H1 (cell line): Measurements from ENCODE around the gene WNT11. TPM values are rescaled to one million over a fixed set of nuclear protein-coding genes. Genes with fewer than 3 reads are reported as not detected.

Source experiments
- CTCF ChIA-PET: fragments of 300-600 bp; sonication (Branson Sonifier 250); formaldehyde crosslinking; loops from one replicate; lab custom pipeline; 2021; ENCODE audit not compliant: partially characterized antibody; lab: Charles Lee
- POLR2A ChIA-PET: fragments of 300-600 bp; sonication (Branson Sonifier 250); formaldehyde crosslinking; loops from one replicate; lab custom pipeline; 2021; ENCODE audit warnings: inconsistent platforms; ENCODE audit not compliant: partially characterized antibody; lab: Charles Lee
- DNase-seq, 2 experiments: peaks; one replicate each; pipeline versions ENCODE4 v3.0.0 to v3.0.0-alpha.2; 2010 to 2022; ENCODE audit warnings: low spot score in 2 of 2, low read depth in 1 of 2, mixed read lengths in 1 of 2
- FAIRE-seq: peaks from 2 replicates; lab custom pipeline; 2011; peaks lifted over from hg19 to GRCh38; lab: Jason Lieb, UNC
- H2AFZ ChIP-seq: 2 replicates; pipeline ENCODE4 v1.8.1; 2012; ENCODE audit warnings: low read length, inconsistent platforms
- H2AK5ac ChIP-seq: 2 replicates; pipeline ENCODE4 v1.6.1; 2013; ENCODE audit warnings: low read depth, low read length
- H2BK120ac ChIP-seq: replicated peaks from 2 replicates; pipeline ENCODE3; 2013; ENCODE audit warnings: low read depth, low read length, inconsistent platforms
- H2BK12ac ChIP-seq: 2 replicates; pipeline ENCODE4 v1.6.1; 2013; ENCODE audit warnings: low read depth, low read length
- H2BK15ac ChIP-seq: 2 replicates; pipeline ENCODE4 v1.6.1; 2013; ENCODE audit warnings: low read length
- H2BK20ac ChIP-seq: 2 replicates; pipeline ENCODE4 v1.6.1; 2013; ENCODE audit warnings: low read length
- H2BK5ac ChIP-seq: 2 replicates; pipeline ENCODE4 v1.6.1; 2013; ENCODE audit warnings: low read depth, low read length
- H3K14ac ChIP-seq: 2 replicates; pipeline ENCODE4 v1.6.1; 2013; ENCODE audit warnings: inconsistent platforms; ENCODE audit not compliant: insufficient read length
- H3K18ac ChIP-seq: 2 replicates; pipeline ENCODE4 v1.6.1; 2013; ENCODE audit warnings: low read length; ENCODE audit errors: extremely low read depth
- H3K23ac ChIP-seq: 2 replicates; pipeline ENCODE4 v1.6.1; 2013; ENCODE audit warnings: inconsistent platforms; ENCODE audit not compliant: insufficient read length
- H3K23me2 ChIP-seq: 2 replicates; pipeline ENCODE4 v1.6.1; 2013; ENCODE audit warnings: low read depth, low read length
- H3K27ac ChIP-seq: 2 replicates; pipeline ENCODE4 v1.6.1; 2011; ENCODE audit warnings: low read depth, low read length, inconsistent platforms
- H3K27me3 ChIP-seq, 4 experiments: replicated peaks in 1 of 4; 1 replicate in 1 of 4; 2 replicates in 3 of 4; pipeline versions ENCODE4 v1.6.1 to v1.8.1; 2011 to 2013; ENCODE audit warnings: low read length in 3 of 4, mild to moderate bottlenecking in 3 of 4, inconsistent platforms in 2 of 4, mixed read lengths in 2 of 4, moderate library complexity in 1 of 4; ENCODE audit not compliant: control insufficient read depth in 3 of 4, insufficient read depth in 3 of 4; ENCODE audit errors: extremely low read depth in 1 of 4
- H3K36me3 ChIP-seq, 4 experiments: 2 replicates each; pipeline versions ENCODE4 v1.6.1 to v1.8.1; 2011 to 2013; ENCODE audit warnings: mild to moderate bottlenecking in 4 of 4, low read length in 3 of 4, moderate library complexity in 2 of 4, control low read depth in 1 of 4, inconsistent platforms in 1 of 4; ENCODE audit not compliant: insufficient read depth in 4 of 4, control insufficient read depth in 2 of 4
- H3K4ac ChIP-seq: replicated peaks from 2 replicates; pipeline ENCODE3; 2013; ENCODE audit warnings: low read length, low read depth, mixed read lengths, inconsistent platforms; ENCODE audit not compliant: insufficient read length
- H3K4me1 ChIP-seq, 4 experiments: replicated peaks in 1 of 4; 1 replicate in 1 of 4; 2 replicates in 3 of 4; pipeline versions ENCODE4 v1.6.1 to v1.8.1; 2011 to 2013; ENCODE audit warnings: low read length in 3 of 4, inconsistent platforms in 2 of 4, mixed read lengths in 1 of 4; ENCODE audit not compliant: insufficient read depth in 4 of 4, control insufficient read depth in 3 of 4
- H3K4me2 ChIP-seq, 2 experiments: 2 replicates each; pipeline versions ENCODE4 v1.6.1 to v1.8.1; 2011 to 2013; ENCODE audit warnings: low read depth in 2 of 2, low read length in 2 of 2, control low read depth in 1 of 2, inconsistent platforms in 1 of 2, mild to moderate bottlenecking in 1 of 2; ENCODE audit not compliant: insufficient read depth in 1 of 2
- H3K4me3 ChIP-seq, 4 experiments: fragments of 200-600, 300-600 bp in 1 of 4; sonication (generic), shearing (Covaris generic), sonication (Bioruptor Twin) in 1 of 4; 2 replicates each; pipeline versions ENCODE4 v1.5.1 to v1.8.1; 2011 to 2016; ENCODE audit warnings: low read length in 4 of 4, low read depth in 3 of 4, control low read depth in 2 of 4, inconsistent platforms in 2 of 4, mild to moderate bottlenecking in 2 of 4, mixed read lengths in 1 of 4, moderate library complexity in 1 of 4; ENCODE audit not compliant: insufficient read depth in 2 of 4; ENCODE audit errors: extremely low read depth in 1 of 4
- H3K56ac ChIP-seq: replicated peaks from 2 replicates; pipeline ENCODE3; 2013; ENCODE audit warnings: low read depth, mild to moderate bottlenecking, mixed read lengths, low read length, inconsistent platforms; ENCODE audit not compliant: insufficient read length
- H3K79me1 ChIP-seq: 2 replicates; pipeline ENCODE4 v1.6.1; 2013; ENCODE audit warnings: low read depth, low read length, control low read depth
- H3K79me2 ChIP-seq, 2 experiments: 2 replicates each; pipeline versions ENCODE4 v1.6.1 to v1.8.1; 2012 to 2013; ENCODE audit warnings: low read length in 2 of 2, mild to moderate bottlenecking in 2 of 2, inconsistent platforms in 1 of 2; ENCODE audit not compliant: insufficient read depth in 2 of 2, control insufficient read depth in 1 of 2
- H3K9ac ChIP-seq, 4 experiments: replicated peaks in 1 of 4; 1 replicate in 1 of 4; 2 replicates in 3 of 4; pipeline versions ENCODE4 v1.6.1 to v1.8.1; 2011 to 2013; ENCODE audit warnings: low read depth in 3 of 4, low read length in 3 of 4, control low read depth in 2 of 4, mild to moderate bottlenecking in 2 of 4, moderate library complexity in 2 of 4, inconsistent platforms in 1 of 4; ENCODE audit errors: extremely low read depth in 1 of 4
- H3K9me3 ChIP-seq, 2 experiments: 2 replicates each; pipeline versions ENCODE4 v1.6.1 to v1.8.1; 2012 to 2013; ENCODE audit warnings: mild to moderate bottlenecking in 2 of 2, moderate library complexity in 2 of 2, control low read depth in 1 of 2, inconsistent platforms in 1 of 2, low read depth in 1 of 2, low read length in 1 of 2, mixed read lengths in 1 of 2; ENCODE audit not compliant: insufficient read depth in 2 of 2
- H4K20me1 ChIP-seq, 2 experiments: replicated peaks in 1 of 2; 2 replicates each; pipeline versions ENCODE3 to v1.8.1; 2011 to 2013; ENCODE audit warnings: inconsistent platforms in 2 of 2, low read length in 2 of 2, mild to moderate bottlenecking in 1 of 2; ENCODE audit not compliant: insufficient read depth in 2 of 2, control insufficient read depth in 1 of 2
- H4K5ac ChIP-seq: 2 replicates; pipeline ENCODE4 v1.6.1; 2013; ENCODE audit warnings: low read length, low read depth, mixed read lengths, inconsistent platforms; ENCODE audit not compliant: insufficient read length
- H4K8ac ChIP-seq: 2 replicates; pipeline ENCODE4 v1.8.0; 2013; ENCODE audit warnings: mild to moderate bottlenecking, moderate library complexity, low read length, inconsistent platforms; ENCODE audit not compliant: insufficient read depth; ENCODE audit errors: extremely low read depth
- H4K91ac ChIP-seq: replicated peaks from 2 replicates; pipeline ENCODE3; 2013; ENCODE audit warnings: low read length, mixed read lengths, inconsistent platforms; ENCODE audit not compliant: insufficient read length
- ASH2L ChIP-seq: fragments of 200-600, 300-600 bp; sonication (generic); IDR thresholded peaks from one replicate; pipeline ENCODE4 v1.7.1; 2017; ENCODE audit warnings: low read length
- CBX5 ChIP-seq: fragments of 300-800, 300-1000 bp; sonication (generic); IDR thresholded peaks from 2 replicates; pipeline ENCODE4 v1.7.1; 2016; ENCODE audit warnings: antibody characterized with exemption, low read length, low read depth
- EP300 ChIP-seq, 2 experiments: IDR thresholded peaks; 1 replicate in 1 of 2; 2 replicates in 1 of 2; pipeline ENCODE4 v1.6.1; 2011 to 2012; ENCODE audit warnings: low read depth in 2 of 2, low read length in 2 of 2, mild to moderate bottlenecking in 2 of 2, borderline replicate concordance in 1 of 2, inconsistent platforms in 1 of 2, moderate library complexity in 1 of 2
- SAP30 ChIP-seq: fragments of 300-600 bp; sonication (generic); IDR thresholded peaks from 2 replicates; pipeline ENCODE4 v1.7.1; 2012; ENCODE audit warnings: low read length, moderate library complexity, mild to moderate bottlenecking, inconsistent platforms; ENCODE audit not compliant: insufficient read depth, insufficient replicate concordance
- SIN3A ChIP-seq, 2 experiments: IDR thresholded peaks in 1 of 2; conservative IDR thresholded peaks in 1 of 2; 2 replicates each; pipeline ENCODE4 v1.6.1; 2011 to 2012; ENCODE audit warnings: low read length in 2 of 2, improper control_type of control experiment in 1 of 2, low read depth in 1 of 2, mild to moderate bottlenecking in 1 of 2
- SIX5 ChIP-seq: IDR thresholded peaks from 2 replicates; pipeline ENCODE4 v1.6.1; 2011; ENCODE audit warnings: mild to moderate bottlenecking, low read depth, low read length
- SP4 ChIP-seq: IDR thresholded peaks from 2 replicates; pipeline ENCODE4 v1.6.1; 2012; ENCODE audit warnings: low read length, inconsistent platforms
- SRF ChIP-seq: IDR thresholded peaks from 2 replicates; pipeline ENCODE4 v1.6.1; 2011; ENCODE audit warnings: mild to moderate bottlenecking, low read depth, low read length, moderate library complexity
- WGBS, 2 experiments: shearing (Covaris generic) in 1 of 2; methylation state at CpG; one replicate each; pipeline versions ENCODE4 v1.1.6 to v1.1.7; 2013 to 2015; ENCODE audit warnings: low lambda C conversion rate in 2 of 2, mixed read lengths in 2 of 2, inconsistent platforms in 1 of 2, low coverage in 1 of 2, missing lambda C conversion rate in 1 of 2; ENCODE audit not compliant: insufficient replicate concordance in 2 of 2, insufficient coverage in 1 of 2, insufficient read length in 1 of 2; ENCODE audit errors: extremely low coverage in 1 of 2, missing lambda C conversion rate in 1 of 2; 5-methylcytosine and 5-hydroxymethylcytosine counted together
- polyA plus RNA-seq, 7 experiments: library from polyadenylated mRNA; depleted of rRNA in 3 of 7; stranded (reverse) in 5 of 7; unstranded in 2 of 7; fragments of >200 nt in 5 of 7; fragments of 200-250 nt in 2 of 7; gene quantifications; 1 replicate in 5 of 7; 2 replicates in 1 of 7; 4 replicates in 1 of 7; pipeline versions ENCODE4 v1.2.1 to v1.2.3, GENCODE V29; 2011 to 2013; ENCODE audit warnings: missing spikeins in 2 of 7, mixed read lengths in 2 of 7
- total RNA-seq: library from RNA; stranded (reverse); fragmentation: NEBNext Ultra II Directional; extraction: Animal tissue kit (Norgen Biotek cat#: 25700); gene quantifications from 2 replicates; pipeline ENCODE4 v1.2.1, GENCODE V29; 2021

Gene WNT11
- total and polyA plus RNA-seq, 2 of the 8 experiments (the other 6 are each of a cell fraction or from before 2014, with no cell fraction given), result 0.11 to 0.45 TPM

DNA sequence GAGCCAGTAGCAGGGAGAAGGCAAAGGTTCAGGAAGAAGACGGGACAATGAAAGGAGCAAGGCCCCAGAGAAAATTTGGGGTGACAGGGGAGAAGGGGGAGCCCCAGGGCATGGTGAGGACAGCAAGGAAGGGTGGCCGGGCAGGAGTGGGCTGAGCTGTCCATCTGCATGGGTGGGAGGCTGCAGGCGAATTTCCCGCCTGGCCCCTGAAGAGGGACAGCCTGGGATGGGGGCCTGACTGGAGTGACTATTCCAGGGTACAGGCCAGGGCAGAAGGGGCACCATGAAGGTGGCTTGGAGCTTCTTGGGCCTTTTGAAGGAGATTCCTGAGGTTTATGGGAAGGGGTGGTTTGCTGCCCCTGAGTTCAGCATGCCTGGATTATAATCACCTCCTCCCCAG is 56.2 kb downstream of the WNT11 start:
- Histone ChIP-seq H3K27me3 (peaks cover 0 to 14% (median 11%) of the 10 kb centered on the region in 4 experiments; a peak in 5 of 7 replicates), H2BK15ac (no peak overlapping the region), H3K23me2 (no peaks in the 10 kb centered on the region), H2BK5ac (no peak overlapping the region), H2BK12ac (no peak overlapping the region), H3K9ac (no peak overlapping the region), H3K9me3 (no peaks in the 10 kb centered on the region), H3K4me3 (no peak overlapping the region), H3K4me2 (no peak overlapping the region), H4K8ac (no peak overlapping the region), H3K23ac (no peak overlapping the region), H3K79me1 (no peaks in the 10 kb centered on the region), H2AK5ac (no peak overlapping the region), H3K18ac (no peak overlapping the region), H3K36me3 (no peaks in the 10 kb centered on the region), H4K91ac (no peak overlapping the region), H3K27ac (no peak overlapping the region), H3K4ac (no peak overlapping the region), H2AFZ (no peak overlapping the region), H2BK20ac (no peak overlapping the region), H2BK120ac (no peak overlapping the region), H3K79me2 (no peaks in the 10 kb centered on the region), H3K14ac (no peak overlapping the region), H3K56ac (no peak overlapping the region), H4K20me1 (no peaks in the 10 kb centered on the region), H3K4me1 (peaks cover 0 to 3% (median 2%) of the 10 kb centered on the region in 4 experiments; a peak in 2 of 7 replicates), H4K5ac (no peak overlapping the region)
- 92% methylated on average over 4 of the region's 4 CpGs; no CpG with 5 or more reads in 1 of the 2 experiments for WGBS, 2 experiments
- ChIA-PET POLR2A (no interaction called here), CTCF (interaction anchor here (0.8 to 2.3 kb wide), 7 partner anchors 11 to 253 kb away, joined by 3 to 13 read pairs (median 4); no protein-coding TSS in a partner anchor)
- DNase-seq (no peak), FAIRE-seq (no peak)
- TF ChIP-seq ASH2L, result no peak
- no peak for TF ChIP-seq SIN3A (conservative IDR thresholded peaks at IDR 0.05 in 1 of 2, IDR thresholded peaks at IDR 0.05 in 1 of 2; ENCODE audit: low read depth in 1 of 2, low read length in 2 of 2)
- no peak for TF ChIP-seq EP300 (IDR thresholded peaks at IDR 0.05; ENCODE audit: borderline replicate concordance in 1 of 2, low read depth in 2 of 2, low read length in 2 of 2)
- no peak for TF ChIP-seq SP4
- TF ChIP-seq SRF, result no peak
- TF ChIP-seq CBX5, result no peak
- TF ChIP-seq SAP30, result no peak
- no peak for TF ChIP-seq SIX5
